Measurements from ENCODE around the gene RNF13.
"Not testable (repeated sequence)": the region's sequence is repeated elsewhere in the genome, so short reads cannot be mapped to it uniquely, and the experiment has no call there.

The RNF13 gene

DNA sequence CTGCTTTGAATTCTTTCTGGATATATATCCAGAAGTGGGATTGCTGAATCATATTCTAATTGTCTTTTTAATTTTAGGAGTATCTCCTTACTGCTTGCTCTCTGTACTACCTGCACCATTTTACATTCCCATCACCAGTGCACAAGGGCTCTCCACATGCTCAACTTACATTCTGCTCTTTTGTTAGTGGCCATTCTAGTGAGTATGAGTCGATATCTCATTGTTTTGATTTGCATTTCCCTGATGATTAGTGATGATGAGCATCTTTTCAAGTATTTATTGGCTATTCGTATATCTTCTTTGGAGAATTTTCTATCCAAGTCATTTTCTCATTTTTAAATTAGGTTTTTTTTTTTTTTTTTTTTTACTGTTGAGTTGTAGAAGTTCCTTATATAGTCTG is 128.2 kb downstream of the RNF13 start:
- H3K4me3 ChIP-seq (ENCODE audit: low read depth in 1 of 2, low read length in 2 of 2), result no peak overlapping the region
- no peak overlapping the region for H3K27ac ChIP-seq (ENCODE audit: low read depth, low read length)

DNA sequence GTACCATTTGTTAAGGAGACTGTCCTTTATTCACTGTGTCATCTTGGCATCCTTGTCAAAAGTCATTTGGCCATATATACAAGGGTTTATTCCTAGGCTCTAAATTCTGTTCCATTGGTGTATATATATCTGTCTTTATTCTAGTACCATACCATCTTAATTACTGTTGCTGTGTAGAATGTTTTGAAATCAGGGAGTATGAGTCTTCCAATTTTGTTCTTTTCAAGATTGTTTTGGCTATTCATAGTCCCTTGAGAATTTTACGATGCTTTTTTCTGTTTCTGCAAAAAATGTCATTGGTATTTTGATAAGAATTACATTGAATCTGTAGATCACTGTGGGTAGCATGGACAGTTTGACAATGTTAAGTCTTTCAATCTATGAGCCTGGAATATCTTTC is 128.9 kb downstream of the RNF13 start:
- H3K27me3 ChIP-seq (ENCODE audit: control insufficient read depth in 1 of 2, insufficient read depth in 2 of 2, low read length in 2 of 2), result no peaks in the 10 kb centered on the region
- no peaks in the 10 kb centered on the region for H3K36me3 ChIP-seq (ENCODE audit: control insufficient read depth in 1 of 2, insufficient read depth in 2 of 2, low read length in 2 of 2)
- H3K9me3 ChIP-seq (ENCODE audit: control insufficient read depth in 1 of 2, low read length in 2 of 2), result peaks cover 0 to 4% of the 10 kb centered on the region in 2 donors
- no peak overlapping the region for H3K27ac ChIP-seq (ENCODE audit: low read depth, low read length)
- no peaks in the 10 kb centered on the region for H3K4me1 ChIP-seq (ENCODE audit: control insufficient read depth in 1 of 2, insufficient read depth in 2 of 2, low read length in 2 of 2)
- H3K9ac ChIP-seq (ENCODE audit: low read depth in 1 of 2, low read length in 2 of 2), result no peak overlapping the region
- H3K4me3 ChIP-seq (ENCODE audit: low read depth in 1 of 2, low read length in 2 of 2), result no peak overlapping the region

More for the DNA sequence above, 128.2 kb downstream of the RNF13 start:
- Histone ChIP-seq H3K9ac (ENCODE audit: low read depth in 1 of 2, low read length in 2 of 2) (no peak overlapping the region), H3K9me3 (ENCODE audit: control insufficient read depth in 1 of 2, low read length in 2 of 2) (peaks cover 0 to 4% of the 10 kb centered on the region in 2 donors), H3K36me3 (ENCODE audit: control insufficient read depth in 1 of 2, insufficient read depth in 2 of 2, low read length in 2 of 2) (no peaks in the 10 kb centered on the region), H3K27me3 (ENCODE audit: control insufficient read depth in 1 of 2, insufficient read depth in 2 of 2, low read length in 2 of 2) (no peaks in the 10 kb centered on the region), H3K4me1 (ENCODE audit: control insufficient read depth in 1 of 2, insufficient read depth in 2 of 2, low read length in 2 of 2) (no peaks in the 10 kb centered on the region)

DNA sequence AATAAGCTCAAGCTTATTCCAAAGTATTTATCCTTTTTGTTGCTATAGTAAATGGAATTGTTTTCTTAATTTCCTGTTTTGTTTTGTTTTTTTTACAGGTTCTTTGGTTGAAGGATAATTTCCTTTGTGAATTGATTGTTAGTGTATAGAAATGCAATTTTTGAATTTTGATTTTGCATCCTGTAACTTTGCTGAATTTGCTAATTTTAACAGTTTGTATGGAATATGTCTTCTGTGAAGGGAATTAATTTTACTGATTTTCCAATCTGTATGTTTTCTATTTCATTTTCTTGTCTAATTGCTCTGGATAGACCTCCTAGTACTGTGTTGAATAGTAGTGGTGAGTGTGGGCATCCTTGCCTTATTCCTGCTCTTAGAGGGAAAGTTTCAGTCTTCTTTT is 129.4 kb downstream of the RNF13 start:
- Histone ChIP-seq H3K27ac (ENCODE audit: low read depth, low read length) (no peak overlapping the region), H3K27me3 (ENCODE audit: control insufficient read depth in 1 of 2, insufficient read depth in 2 of 2, low read length in 2 of 2) (no peaks in the 10 kb centered on the region), H3K4me3 (ENCODE audit: low read depth in 1 of 2, low read length in 2 of 2) (no peak overlapping the region), H3K9me3 (ENCODE audit: control insufficient read depth in 1 of 2, low read length in 2 of 2) (peaks cover 0 to 4% of the 10 kb centered on the region in 2 donors), H3K36me3 (ENCODE audit: control insufficient read depth in 1 of 2, insufficient read depth in 2 of 2, low read length in 2 of 2) (no peaks in the 10 kb centered on the region), H3K9ac (ENCODE audit: low read depth in 1 of 2, low read length in 2 of 2) (no peak overlapping the region), H3K4me1 (ENCODE audit: control insufficient read depth in 1 of 2, insufficient read depth in 2 of 2, low read length in 2 of 2) (no peaks in the 10 kb centered on the region)

DNA sequence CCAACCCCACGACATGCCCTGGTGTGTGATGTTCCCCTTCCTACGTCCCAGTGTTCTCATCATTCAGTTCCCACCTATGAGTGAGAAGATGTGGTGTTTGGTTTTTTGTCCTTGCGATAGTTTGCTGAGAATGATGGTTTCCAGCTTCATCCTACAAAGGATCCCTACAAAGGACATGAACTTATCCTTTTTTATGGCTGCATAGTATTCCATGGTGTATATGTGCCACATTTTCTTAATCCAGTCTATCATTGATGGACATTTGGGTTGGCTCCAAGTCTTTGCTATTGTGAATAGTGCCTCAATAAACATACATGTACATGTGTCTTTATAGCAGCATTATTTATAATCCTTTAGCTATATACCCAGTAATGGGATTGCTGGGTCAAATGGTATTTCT is 131.0 kb downstream of the RNF13 start:
- H3K4me3 ChIP-seq (ENCODE audit: low read depth in 1 of 2, low read length in 2 of 2); H3K9ac ChIP-seq (ENCODE audit: low read depth in 1 of 2, low read length in 2 of 2); H3K36me3 ChIP-seq (ENCODE audit: control insufficient read depth in 1 of 2, insufficient read depth in 2 of 2, low read length in 2 of 2); H3K27me3 ChIP-seq (ENCODE audit: control insufficient read depth in 1 of 2, insufficient read depth in 2 of 2, low read length in 2 of 2); H3K4me1 ChIP-seq (ENCODE audit: control insufficient read depth in 1 of 2, insufficient read depth in 2 of 2, low read length in 2 of 2); H3K9me3 ChIP-seq (ENCODE audit: control insufficient read depth in 1 of 2, low read length in 2 of 2); H3K27ac ChIP-seq (ENCODE audit: low read depth, low read length): not testable (repeated sequence)

DNA sequence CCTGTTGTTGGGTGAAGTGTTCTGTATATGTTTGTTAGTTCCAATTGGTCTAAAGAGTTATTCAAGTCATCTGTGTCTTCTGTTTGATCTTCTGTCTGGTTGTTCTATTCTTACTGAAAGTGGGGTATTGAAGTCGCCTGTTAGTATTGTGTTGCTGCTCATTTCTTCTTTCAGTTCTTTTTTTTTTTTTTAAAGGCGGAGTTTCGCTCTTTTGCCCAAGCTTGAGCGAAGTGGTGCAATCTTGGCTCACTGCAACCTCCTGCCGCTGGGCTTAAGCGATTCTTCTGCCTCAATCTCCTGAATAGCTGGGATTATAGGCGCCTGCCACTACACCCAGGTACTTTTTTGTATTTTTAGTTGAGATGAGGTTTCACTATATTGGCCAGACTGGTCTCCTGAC is 134.2 kb downstream of the RNF13 start:
- Histone ChIP-seq H3K4me1 (ENCODE audit: control insufficient read depth in 1 of 2, insufficient read depth in 2 of 2, low read length in 2 of 2) (no peaks in the 10 kb centered on the region), H3K9me3 (ENCODE audit: control insufficient read depth in 1 of 2, low read length in 2 of 2) (peaks cover 0 to 4% of the 10 kb centered on the region in 2 donors), H3K27ac (ENCODE audit: low read depth, low read length) (no peak overlapping the region), H3K36me3 (ENCODE audit: control insufficient read depth in 1 of 2, insufficient read depth in 2 of 2, low read length in 2 of 2) (no peaks in the 10 kb centered on the region), H3K9ac (ENCODE audit: low read depth in 1 of 2, low read length in 2 of 2) (no peak overlapping the region), H3K27me3 (ENCODE audit: control insufficient read depth in 1 of 2, insufficient read depth in 2 of 2, low read length in 2 of 2) (no peaks in the 10 kb centered on the region), H3K4me3 (ENCODE audit: low read depth in 1 of 2, low read length in 2 of 2) (no peak overlapping the region)

DNA sequence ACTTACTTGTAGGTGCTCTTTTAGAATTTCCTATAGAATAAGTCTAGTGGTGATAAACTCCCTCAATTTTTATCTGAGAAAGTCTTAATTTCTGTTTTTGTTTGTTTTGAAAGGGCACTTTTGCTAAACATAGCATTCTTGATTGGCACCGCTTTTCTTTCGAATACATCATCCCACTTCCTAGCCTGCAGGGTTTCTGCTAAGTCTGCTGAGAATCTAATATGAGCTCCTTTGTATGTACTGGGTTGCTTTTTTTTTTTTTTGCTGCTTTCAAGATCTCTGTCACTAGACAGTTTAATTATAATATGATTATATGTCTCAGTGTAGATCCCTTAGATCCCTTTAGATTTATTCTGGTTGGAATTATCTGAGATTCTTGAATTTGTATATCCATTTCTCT is 136.2 kb downstream of the RNF13 start:
- Histone ChIP-seq H3K36me3 (ENCODE audit: control insufficient read depth in 1 of 2, insufficient read depth in 2 of 2, low read length in 2 of 2) (no peaks in the 10 kb centered on the region), H3K27ac (ENCODE audit: low read depth, low read length) (no peak overlapping the region), H3K9ac (ENCODE audit: low read depth in 1 of 2, low read length in 2 of 2) (no peak overlapping the region), H3K4me1 (ENCODE audit: control insufficient read depth in 1 of 2, insufficient read depth in 2 of 2, low read length in 2 of 2) (no peaks in the 10 kb centered on the region), H3K4me3 (ENCODE audit: low read depth in 1 of 2, low read length in 2 of 2) (no peak overlapping the region), H3K9me3 (ENCODE audit: control insufficient read depth in 1 of 2, low read length in 2 of 2) (no peaks in the 10 kb centered on the region), H3K27me3 (ENCODE audit: control insufficient read depth in 1 of 2, insufficient read depth in 2 of 2, low read length in 2 of 2) (no peaks in the 10 kb centered on the region)

DNA sequence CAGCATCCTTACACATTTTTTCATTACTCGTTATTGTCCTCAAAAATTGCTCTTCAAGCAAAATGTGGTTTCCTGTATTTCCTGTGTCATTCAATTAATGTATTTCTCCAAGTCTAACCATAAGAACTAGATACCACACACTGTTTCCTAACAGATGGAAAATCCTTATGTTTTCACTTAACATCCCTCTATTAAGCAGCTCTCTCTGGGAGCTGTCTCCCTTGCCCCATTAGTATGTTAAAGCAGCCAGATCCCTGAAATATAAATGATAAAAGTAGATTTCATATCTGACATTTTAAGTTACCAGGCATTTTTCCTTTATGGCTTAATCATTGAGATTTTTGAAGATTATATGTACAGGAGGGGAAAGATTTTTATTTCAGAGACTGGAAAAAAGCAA is 141.8 kb downstream of the RNF13 start:
- Histone ChIP-seq H3K27me3 (ENCODE audit: control insufficient read depth in 1 of 2, insufficient read depth in 2 of 2, low read length in 2 of 2) (no peaks in the 10 kb centered on the region), H3K9me3 (ENCODE audit: control insufficient read depth in 1 of 2, low read length in 2 of 2) (no peaks in the 10 kb centered on the region), H3K4me1 (ENCODE audit: control insufficient read depth in 1 of 2, insufficient read depth in 2 of 2, low read length in 2 of 2) (peaks cover 0 to 9% of the 10 kb centered on the region in 2 donors), H3K4me3 (ENCODE audit: low read depth in 1 of 2, low read length in 2 of 2) (no peak overlapping the region), H3K36me3 (ENCODE audit: control insufficient read depth in 1 of 2, insufficient read depth in 2 of 2, low read length in 2 of 2) (no peaks in the 10 kb centered on the region), H3K27ac (ENCODE audit: low read depth, low read length) (no peak overlapping the region), H3K9ac (ENCODE audit: low read depth in 1 of 2, low read length in 2 of 2) (no peak overlapping the region)

DNA sequence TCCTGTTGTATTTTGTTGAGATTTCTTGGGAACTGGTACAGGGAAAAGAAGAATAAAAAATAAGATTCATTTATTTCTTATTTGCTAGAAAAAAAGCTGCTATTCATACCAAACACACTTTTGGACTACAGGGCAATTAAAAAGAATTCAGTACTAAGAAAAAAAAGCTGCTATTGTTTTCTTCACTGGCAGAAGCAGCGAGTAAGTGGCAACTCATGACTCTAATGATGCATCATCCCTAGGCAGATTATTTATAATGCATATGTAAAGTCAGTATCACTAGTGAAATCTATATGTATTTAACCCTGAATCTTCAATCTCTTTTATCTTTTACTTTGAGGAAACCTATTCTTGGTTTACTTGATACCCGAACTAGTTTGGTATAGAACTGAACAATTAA is 142.4 kb downstream of the RNF13 start:
- no peak overlapping the region for H3K27ac ChIP-seq (ENCODE audit: low read depth, low read length)
- peaks cover 0 to 9% of the 10 kb centered on the region in 2 donors for H3K4me1 ChIP-seq (ENCODE audit: control insufficient read depth in 1 of 2, insufficient read depth in 2 of 2, low read length in 2 of 2)
- H3K9ac ChIP-seq (ENCODE audit: low read depth in 1 of 2, low read length in 2 of 2), result no peak overlapping the region
- H3K27me3 ChIP-seq (ENCODE audit: control insufficient read depth in 1 of 2, insufficient read depth in 2 of 2, low read length in 2 of 2), result no peaks in the 10 kb centered on the region
- no peaks in the 10 kb centered on the region for H3K36me3 ChIP-seq (ENCODE audit: control insufficient read depth in 1 of 2, insufficient read depth in 2 of 2, low read length in 2 of 2)
- no peak overlapping the region for H3K4me3 ChIP-seq (ENCODE audit: low read depth in 1 of 2, low read length in 2 of 2)
- no peaks in the 10 kb centered on the region for H3K9me3 ChIP-seq (ENCODE audit: control insufficient read depth in 1 of 2, low read length in 2 of 2)

DNA sequence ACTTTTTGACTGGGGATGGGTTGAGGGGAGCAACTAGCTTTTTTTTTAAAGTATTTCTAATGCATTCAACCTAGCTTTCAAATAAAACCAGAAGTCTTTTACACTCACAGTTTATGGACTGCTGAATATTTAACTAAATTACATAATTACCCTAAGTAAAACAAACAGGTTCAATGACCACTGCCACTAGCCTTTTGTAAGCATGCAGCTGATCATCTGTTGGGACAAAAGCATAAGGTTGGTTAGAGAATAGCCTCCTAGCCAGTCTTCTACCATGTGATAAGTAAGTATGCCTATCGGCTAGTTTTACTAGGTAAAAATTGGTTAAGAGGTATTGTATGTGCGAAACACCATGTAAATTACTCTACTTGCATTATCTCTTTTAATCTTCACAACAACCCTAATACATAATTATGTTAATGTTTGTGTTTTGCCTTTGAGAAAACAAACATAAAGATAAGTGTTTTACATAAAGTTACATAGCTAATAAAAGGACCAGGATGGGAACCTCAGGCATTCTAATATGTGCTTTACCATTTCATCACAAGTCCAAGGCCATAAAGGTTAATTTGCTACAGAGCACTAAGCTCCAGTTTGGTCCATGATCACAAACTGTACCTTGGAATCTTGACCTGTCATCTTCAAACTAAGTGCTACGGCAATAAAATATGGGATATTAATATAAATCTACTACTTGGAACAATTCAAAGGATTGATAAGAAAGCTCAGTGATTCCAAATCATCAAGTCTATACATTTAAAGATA is 144.5 kb downstream of the RNF13 start:
- Histone ChIP-seq H3K4me1 (ENCODE audit: control insufficient read depth in 1 of 2, insufficient read depth in 2 of 2, low read length in 2 of 2) (peaks cover 0 to 9% of the 10 kb centered on the region in 2 donors), H3K36me3 (ENCODE audit: control insufficient read depth in 1 of 2, insufficient read depth in 2 of 2, low read length in 2 of 2) (no peaks in the 10 kb centered on the region), H3K9ac (ENCODE audit: low read depth in 1 of 2, low read length in 2 of 2) (no peak overlapping the region), H3K9me3 (ENCODE audit: control insufficient read depth in 1 of 2, low read length in 2 of 2) (no peaks in the 10 kb centered on the region), H3K4me3 (ENCODE audit: low read depth in 1 of 2, low read length in 2 of 2) (no peak overlapping the region), H3K27me3 (ENCODE audit: control insufficient read depth in 1 of 2, insufficient read depth in 2 of 2, low read length in 2 of 2) (no peaks in the 10 kb centered on the region), H3K27ac (ENCODE audit: low read depth, low read length) (no peak overlapping the region)

DNA sequence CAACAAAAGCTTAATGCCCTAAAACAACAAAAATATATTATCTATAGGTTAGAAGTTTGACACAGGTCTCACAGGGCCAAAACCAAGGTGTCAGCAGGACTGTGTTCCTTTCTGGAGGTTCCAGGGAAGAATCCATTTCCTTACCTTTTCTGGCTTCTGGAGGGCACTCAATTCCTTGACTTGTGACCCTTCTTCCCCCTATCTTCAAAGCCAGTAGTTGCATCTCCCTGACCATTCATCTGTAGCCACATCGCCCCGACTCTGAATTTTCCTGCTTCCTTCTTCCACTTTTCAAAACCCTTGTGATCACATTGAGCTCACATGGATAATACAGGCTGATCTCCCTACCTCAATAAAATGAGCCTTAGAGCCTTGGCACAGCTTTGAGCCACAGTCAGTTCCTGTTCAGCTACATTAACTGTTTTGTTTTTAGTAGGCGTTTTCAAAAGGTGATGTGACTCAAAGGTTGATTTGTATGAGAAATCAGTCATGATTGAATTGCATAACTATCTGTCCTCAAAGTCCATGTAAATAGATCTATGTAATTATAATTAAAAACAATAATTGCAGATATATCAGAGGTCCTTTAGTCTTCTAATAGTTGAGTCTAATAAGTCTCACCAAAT is 145.3 kb downstream of the RNF13 start:
- no peak overlapping the region for H3K4me3 ChIP-seq (ENCODE audit: low read depth in 1 of 2, low read length in 2 of 2)
- peaks cover 0 to 9% of the 10 kb centered on the region in 2 donors for H3K4me1 ChIP-seq (ENCODE audit: control insufficient read depth in 1 of 2, insufficient read depth in 2 of 2, low read length in 2 of 2)
- no peaks in the 10 kb centered on the region for H3K27me3 ChIP-seq (ENCODE audit: control insufficient read depth in 1 of 2, insufficient read depth in 2 of 2, low read length in 2 of 2)
- no peak overlapping the region for H3K27ac ChIP-seq (ENCODE audit: low read depth, low read length)
- no peak overlapping the region for H3K9ac ChIP-seq (ENCODE audit: low read depth in 1 of 2, low read length in 2 of 2)
- H3K9me3 ChIP-seq (ENCODE audit: control insufficient read depth in 1 of 2, low read length in 2 of 2), result no peaks in the 10 kb centered on the region
- no peaks in the 10 kb centered on the region for H3K36me3 ChIP-seq (ENCODE audit: control insufficient read depth in 1 of 2, insufficient read depth in 2 of 2, low read length in 2 of 2)

Measured in duodenal mucosa (tissue), 2 donors.